Measurements from ENCODE around the gene ALDH4A1.
A peak's percentile ranks its signal among the peaks of the same experiment; 100 is the strongest.
"Not testable (repeated sequence)": the region's sequence is repeated elsewhere in the genome, so short reads cannot be mapped to it uniquely, and the experiment has no call there.

Gene ALDH4A1

GRCh38 chr1:18871401-18872070, 30.8 kb downstream of the ALDH4A1 start:
- Histone ChIP-seq H2BK120ac (ENCODE audit: insufficient read depth, low read length, poor library complexity) (no peak overlapping the region), H3K4me1 (ENCODE audit: control insufficient read depth in 1 of 2, insufficient read depth in 2 of 2, low read length in 2 of 2) (no peaks in the 10 kb centered on the region), H3K27ac (ENCODE audit: low read depth, low read length) (no peak overlapping the region), H3K4me3 (ENCODE audit: low read depth, low read length) (no peak overlapping the region), H3K9me3 (ENCODE audit: insufficient read depth, low read depth, low read length) (no peaks in the 10 kb centered on the region), H3K4me2 (ENCODE audit: low read length) (no peak overlapping the region), H3K18ac (ENCODE audit: low read length) (no peak overlapping the region), H2AFZ (ENCODE audit: insufficient read depth, low read length, poor library complexity) (no peak overlapping the region), H2BK12ac (ENCODE audit: low read length) (no peak overlapping the region), H3K4ac (ENCODE audit: low read depth, low read length) (no peak overlapping the region), H4K12ac (ENCODE audit: low read depth, low read length) (no peak overlapping the region), H3K14ac (ENCODE audit: low read length) (no peak overlapping the region), H2BK5ac (ENCODE audit: low read depth, low read length, poor library complexity) (no peak overlapping the region), H4K91ac (ENCODE audit: low read depth, low read length) (no peak overlapping the region), H3K79me2 (ENCODE audit: control insufficient read depth, insufficient read depth, low read length, poor library complexity) (no peaks in the 10 kb centered on the region), H2AK5ac (ENCODE audit: low read length) (no peak overlapping the region), H4K8ac (ENCODE audit: low read depth, low read length) (no peak overlapping the region), H3K9ac (ENCODE audit: low read length) (no peak overlapping the region), H3K23ac (ENCODE audit: low read length) (no peak overlapping the region), H3K79me1 (ENCODE audit: low read length) (no peaks in the 10 kb centered on the region), H3K36me3 (ENCODE audit: control insufficient read depth in 1 of 2, insufficient read depth in 2 of 2, low read length in 2 of 2) (peaks cover 46 to 47% of the 10 kb centered on the region in 2 experiments), H3K27me3 (ENCODE audit: insufficient read depth, low read length) (no peaks in the 10 kb centered on the region)
- DNase-seq = no peak
- no CpG with 5 or more reads among the region's 7 CpGs for WGBS (ENCODE audit: extremely low coverage, insufficient coverage, insufficient read length)

DNA sequence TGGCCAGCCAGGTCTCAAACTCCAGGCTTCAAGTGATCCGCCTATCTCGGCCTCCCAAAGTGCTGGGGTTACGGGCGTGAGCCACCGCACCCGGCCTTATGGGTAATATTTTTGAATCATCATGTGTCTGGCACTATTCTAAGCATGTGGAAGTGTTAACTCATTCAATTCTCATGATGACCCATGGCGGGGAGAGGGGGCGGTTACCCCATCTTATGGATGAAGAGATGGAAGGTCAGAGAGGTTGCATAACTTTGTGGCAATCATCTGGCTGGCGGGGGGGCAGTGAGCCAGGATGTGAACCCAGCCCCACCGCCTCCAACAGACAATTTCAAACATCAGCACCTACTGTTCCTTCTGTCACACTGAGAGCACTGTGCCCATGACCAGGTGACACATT, 31.4 kb downstream of the ALDH4A1 start:
- Histone ChIP-seq H4K12ac (ENCODE audit: low read depth, low read length) (no peak overlapping the region), H3K9me3 (ENCODE audit: insufficient read depth, low read depth, low read length) (no peaks in the 10 kb centered on the region), H3K27ac (ENCODE audit: low read depth, low read length) (no peak overlapping the region), H3K4me2 (ENCODE audit: low read length) (no peak overlapping the region), H3K79me1 (ENCODE audit: low read length) (no peaks in the 10 kb centered on the region), H2BK5ac (ENCODE audit: low read depth, low read length, poor library complexity) (no peak overlapping the region), H3K4me1 (ENCODE audit: control insufficient read depth in 1 of 2, insufficient read depth in 2 of 2, low read length in 2 of 2) (no peaks in the 10 kb centered on the region), H3K18ac (ENCODE audit: low read length) (no peak overlapping the region), H3K14ac (ENCODE audit: low read length) (no peak overlapping the region), H4K91ac (ENCODE audit: low read depth, low read length) (no peak overlapping the region), H2BK120ac (ENCODE audit: insufficient read depth, low read length, poor library complexity) (no peak overlapping the region), H3K36me3 (ENCODE audit: control insufficient read depth in 1 of 2, insufficient read depth in 2 of 2, low read length in 2 of 2) (peaks cover 40 to 42% of the 10 kb centered on the region in 2 experiments), H3K79me2 (ENCODE audit: control insufficient read depth, insufficient read depth, low read length, poor library complexity) (no peaks in the 10 kb centered on the region), H3K9ac (ENCODE audit: low read length) (no peak overlapping the region), H2AFZ (ENCODE audit: insufficient read depth, low read length, poor library complexity) (no peak overlapping the region), H3K23ac (ENCODE audit: low read length) (no peak overlapping the region), H3K27me3 (ENCODE audit: insufficient read depth, low read length) (no peaks in the 10 kb centered on the region), H2AK5ac (ENCODE audit: low read length) (no peak overlapping the region), H3K4ac (ENCODE audit: low read depth, low read length) (no peak overlapping the region), H4K8ac (ENCODE audit: low read depth, low read length) (no peak overlapping the region), H2BK12ac (ENCODE audit: low read length) (no peak overlapping the region), H3K4me3 (ENCODE audit: low read depth, low read length) (no peak overlapping the region)
- no peak for DNase-seq
- WGBS (ENCODE audit: extremely low coverage, insufficient coverage, insufficient read length) = no CpG with 5 or more reads among the region's 10 CpGs

- H3K18ac ChIP-seq (ENCODE audit: low read length); H2BK5ac ChIP-seq (ENCODE audit: low read depth, low read length, poor library complexity); H4K12ac ChIP-seq (ENCODE audit: low read depth, low read length); H3K4ac ChIP-seq (ENCODE audit: low read depth, low read length); H3K27me3 ChIP-seq (ENCODE audit: insufficient read depth, low read length); H3K27ac ChIP-seq (ENCODE audit: low read depth, low read length); H2BK12ac ChIP-seq (ENCODE audit: low read length); H4K91ac ChIP-seq (ENCODE audit: low read depth, low read length); H3K14ac ChIP-seq (ENCODE audit: low read length); H2AFZ ChIP-seq (ENCODE audit: insufficient read depth, low read length, poor library complexity); DNase-seq; H4K8ac ChIP-seq (ENCODE audit: low read depth, low read length); H3K9me3 ChIP-seq (ENCODE audit: insufficient read depth, low read depth, low read length); H3K79me2 ChIP-seq (ENCODE audit: control insufficient read depth, insufficient read depth, low read length, poor library complexity); H3K79me1 ChIP-seq (ENCODE audit: low read length); H2BK120ac ChIP-seq (ENCODE audit: insufficient read depth, low read length, poor library complexity); H3K4me1 ChIP-seq (ENCODE audit: control insufficient read depth in 1 of 2, insufficient read depth in 2 of 2, low read length in 2 of 2); H2AK5ac ChIP-seq (ENCODE audit: low read length); H3K4me2 ChIP-seq (ENCODE audit: low read length); H3K9ac ChIP-seq (ENCODE audit: low read length); H3K4me3 ChIP-seq (ENCODE audit: low read depth, low read length); H3K23ac ChIP-seq (ENCODE audit: low read length): not testable (repeated sequence)
- peaks cover 37 to 38% of the 10 kb centered on the region in 2 experiments for H3K36me3 ChIP-seq (ENCODE audit: control insufficient read depth in 1 of 2, insufficient read depth in 2 of 2, low read length in 2 of 2)
- WGBS (ENCODE audit: extremely low coverage, insufficient coverage, insufficient read length) = no CpG with 5 or more reads among the region's 3 CpGs
These were observed 31.8 kb downstream of the ALDH4A1 start for GRCh38 chr1:18870595-18870865.

DNA sequence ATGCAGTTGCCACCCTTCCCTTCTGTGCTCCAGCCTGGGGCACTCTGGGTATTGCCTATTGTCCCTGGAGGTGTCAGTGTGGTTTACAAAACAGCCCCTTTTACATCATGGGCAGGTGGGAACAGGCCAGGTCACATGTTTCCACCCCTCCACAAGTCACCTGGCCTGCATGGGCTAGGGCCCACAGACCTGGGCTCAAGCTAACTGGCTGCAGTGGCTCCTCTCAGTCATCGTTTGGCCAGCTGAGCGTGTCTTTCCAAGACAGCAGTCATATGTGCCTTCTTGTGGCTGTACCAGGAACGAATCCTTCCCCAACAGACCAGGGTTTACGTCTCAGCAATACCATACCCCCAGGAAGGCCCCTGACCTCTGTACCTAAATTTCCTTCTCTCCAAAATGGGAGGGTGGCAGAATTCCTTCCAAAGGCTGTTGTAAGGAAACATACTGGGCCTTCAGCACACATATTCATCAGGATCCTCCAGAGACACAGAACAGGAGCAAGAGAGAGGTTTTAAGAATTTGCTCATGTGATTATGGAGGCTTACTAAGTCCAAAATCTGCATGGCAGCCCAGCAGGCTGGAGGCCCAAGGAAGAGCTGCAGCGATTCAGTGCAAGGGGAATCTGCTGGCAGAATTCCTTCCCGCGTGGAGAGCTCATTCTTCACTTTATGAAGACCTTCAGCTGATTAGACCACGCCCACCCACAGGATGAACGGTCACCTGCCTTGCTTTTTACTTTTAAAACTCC, 32.3 kb downstream of the ALDH4A1 start:
- Histone ChIP-seq H3K36me3 (ENCODE audit: control insufficient read depth in 1 of 2, insufficient read depth in 2 of 2, low read length in 2 of 2) (peaks cover 35% of the 10 kb centered on the region in 2 experiments), H4K8ac (ENCODE audit: low read depth, low read length) (no peak overlapping the region), H3K4me2 (ENCODE audit: low read length) (no peak overlapping the region), H4K91ac (ENCODE audit: low read depth, low read length) (no peak overlapping the region), H3K79me2 (ENCODE audit: control insufficient read depth, insufficient read depth, low read length, poor library complexity) (no peaks in the 10 kb centered on the region), H3K4me3 (ENCODE audit: low read depth, low read length) (no peak overlapping the region), H3K79me1 (ENCODE audit: low read length) (no peaks in the 10 kb centered on the region), H2AFZ (ENCODE audit: insufficient read depth, low read length, poor library complexity) (no peak overlapping the region), H3K27ac (ENCODE audit: low read depth, low read length) (no peak overlapping the region), H3K4me1 (ENCODE audit: control insufficient read depth in 1 of 2, insufficient read depth in 2 of 2, low read length in 2 of 2) (no peaks in the 10 kb centered on the region), H3K9ac (ENCODE audit: low read length) (peak overlapping the region; percentile 56), H3K23ac (ENCODE audit: low read length) (no peak overlapping the region), H2AK5ac (ENCODE audit: low read length) (no peak overlapping the region), H3K4ac (ENCODE audit: low read depth, low read length) (no peak overlapping the region), H3K27me3 (ENCODE audit: insufficient read depth, low read length) (no peaks in the 10 kb centered on the region), H3K18ac (ENCODE audit: low read length) (no peak overlapping the region), H2BK12ac (ENCODE audit: low read length) (no peak overlapping the region), H4K12ac (ENCODE audit: low read depth, low read length) (no peak overlapping the region), H2BK120ac (ENCODE audit: insufficient read depth, low read length, poor library complexity) (no peak overlapping the region), H3K9me3 (ENCODE audit: insufficient read depth, low read depth, low read length) (no peaks in the 10 kb centered on the region), H2BK5ac (ENCODE audit: low read depth, low read length, poor library complexity) (no peak overlapping the region), H3K14ac (ENCODE audit: low read length) (no peak overlapping the region)
- DNase-seq = no peak
- WGBS (ENCODE audit: extremely low coverage, insufficient coverage, insufficient read length) = no CpG with 5 or more reads among the region's 9 CpGs
